ENCODE measurements around the gene CCBE1.

- TF ChIP-seq POLR2A (IDR thresholded peaks at IDR 0.05): no peak
- no peak for TF ChIP-seq CTCF (IDR thresholded peaks at IDR 0.05)
Observed at GRCh38 chr18:59484561-59485328, 212.5 kb downstream of the CCBE1 start.

Data from adrenal gland (tissue), 5 donors.